Hematopoietic multipotent progenitor cell treated with erythropoietin and hydrocortisone succinate and interleukin-3 and kit ligand, for 4 days (in vitro differentiated cells): ENCODE data around the gene RPS23.
A peak's percentile ranks its signal among the peaks of the same experiment; 100 is the strongest.
"Not testable (repeated sequence)": the region's sequence is repeated elsewhere in the genome, so short reads cannot be mapped to it uniquely, and the experiment has no call there.

Source experiments
- DNase-seq: peaks from one replicate; pipeline ENCODE4 v3.0.0-alpha.2; 2015

The RPS23 gene

GRCh38 chr5:82287625-82288024, 9.5 kb upstream of the RPS23 start:
- DNase-seq: no peak

GRCh38 chr5:82285206-82285605, 7.1 kb upstream of the RPS23 start:
- peak; percentile 55 for DNase-seq

- peak; percentile 40 for DNase-seq
Measured at GRCh38 chr5:82283893-82284292, 5.7 kb upstream of the RPS23 start.

- DNase-seq: no peak
Measured at GRCh38 chr5:82278711-82279370, 687 bp upstream of the RPS23 start.

- peak; percentile 38 for DNase-seq
Measured at GRCh38 chr5:82277613-82277986, 554 bp downstream of the RPS23 start.

GRCh38 chr5:82276800-82277612, 1.1 kb downstream of the RPS23 start:
- peak; percentile 35 for DNase-seq

GRCh38 chr5:82275216-82275664, 2.9 kb downstream of the RPS23 start:
- DNase-seq: peak; percentile 12

GRCh38 chr5:82274343-82275211, 3.6 kb downstream of the RPS23 start:
- peak; percentile 34 for DNase-seq

- peak; percentile 29 for DNase-seq
Measured at GRCh38 chr5:82273426-82273825, 4.7 kb downstream of the RPS23 start.

- DNase-seq: peak; percentile 9
Measured at GRCh38 chr5:82272571-82273356, 5.4 kb downstream of the RPS23 start.

- not testable (repeated sequence) for DNase-seq
Measured at GRCh38 chr5:82269363-82269762, 8.8 kb downstream of the RPS23 start.

- DNase-seq: not testable (repeated sequence)
Measured at GRCh38 chr5:82267297-82267933, 10.7 kb downstream of the RPS23 start.

GRCh38 chr5:82265047-82265446, 13.1 kb downstream of the RPS23 start:
- no peak for DNase-seq

- DNase-seq: peak; percentile 61
Measured at GRCh38 chr5:82259172-82259800, 18.9 kb downstream of the RPS23 start.

GRCh38 chr5:82257729-82258128, 20.4 kb downstream of the RPS23 start:
- DNase-seq: no peak

GRCh38 chr5:82257247-82257646, 20.9 kb downstream of the RPS23 start:
- DNase-seq: no peak

- DNase-seq: no peak
Measured at GRCh38 chr5:82255844-82256243, 22.3 kb downstream of the RPS23 start.

GRCh38 chr5:82252744-82253143, 25.4 kb downstream of the RPS23 start:
- DNase-seq: no peak

- DNase-seq: no peak
Measured at GRCh38 chr5:82246960-82247574, 31.1 kb downstream of the RPS23 start.

GRCh38 chr5:82244854-82245635, 33.1 kb downstream of the RPS23 start:
- no peak for DNase-seq
